ENCODE data around the gene SYNJ2. TPM values are rescaled to one million over a fixed set of nuclear protein-coding genes. Genes with fewer than 3 reads are reported as not detected.

The SYNJ2 gene
- total and polyA plus RNA-seq, 4 donors: 6.3 to 15.8 (median 9.4) TPM

DNA sequence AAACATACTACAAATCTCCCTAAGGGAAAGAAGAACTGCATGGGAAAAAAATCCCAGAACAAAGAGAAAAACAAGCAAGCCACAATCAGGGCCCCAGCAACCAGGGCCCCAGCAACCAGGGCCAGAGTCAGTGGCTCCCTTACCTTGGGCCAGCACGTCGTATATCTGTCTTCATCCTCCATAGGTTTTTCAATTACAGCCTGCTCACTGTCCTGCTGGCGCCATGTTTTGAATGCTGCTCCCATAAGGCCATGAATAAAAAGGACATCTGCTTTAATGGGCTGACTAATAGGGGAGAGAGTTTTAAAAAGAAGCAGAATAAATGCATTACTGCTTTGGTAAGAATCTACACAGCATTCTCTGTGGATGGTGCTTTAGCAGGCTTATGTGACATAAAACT lies 137.2 kb downstream of the SYNJ2 start:
- 29% methylated on average over 1 of the region's 3 CpGs for WGBS (ENCODE audit: insufficient coverage)
- H3K9me3 ChIP-seq (ENCODE audit: control insufficient read depth, insufficient read depth, low read length): no peaks in the 10 kb centered on the region
- peak; percentile 13 to 75 (median 33) for DNase-seq (ENCODE audit: low read depth in 4 of 6, low spot score in 6 of 6)
- H3K36me3 ChIP-seq (ENCODE audit: control insufficient read depth, insufficient read depth, low read length): peaks cover 8% of the 10 kb centered on the region
- H3K4me3 ChIP-seq (ENCODE audit: low read depth, low read length): no peak overlapping the region
- H3K27ac ChIP-seq (ENCODE audit: low read depth, low read length): no peak overlapping the region
- no peaks in the 10 kb centered on the region for H3K27me3 ChIP-seq (ENCODE audit: control insufficient read depth, insufficient read depth, low read length)
- H3K4me1 ChIP-seq (ENCODE audit: control insufficient read depth, insufficient read depth, low read length): peaks cover 3% of the 10 kb centered on the region

DNA sequence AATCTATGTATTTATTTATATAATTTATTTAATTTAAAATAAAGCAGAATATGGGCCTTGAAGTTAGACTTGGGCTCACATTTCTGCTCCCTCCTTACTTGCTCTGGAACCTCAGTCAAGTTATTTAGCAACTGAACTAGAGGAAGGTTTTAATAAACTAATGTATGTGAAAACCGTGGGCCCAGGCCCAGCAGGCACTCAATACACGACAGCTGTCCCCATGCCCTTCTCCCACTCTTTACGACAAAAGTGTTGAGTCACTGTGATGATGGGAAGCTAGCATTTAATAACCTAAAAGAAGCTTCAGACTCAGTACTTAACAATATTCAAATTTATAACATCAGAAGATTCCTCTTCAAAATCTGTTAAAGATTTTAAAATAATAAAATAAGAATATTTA lies 139.7 kb downstream of the SYNJ2 start:
- Histone ChIP-seq H3K4me3 (ENCODE audit: low read depth, low read length) (no peak overlapping the region), H3K27me3 (ENCODE audit: control insufficient read depth, insufficient read depth, low read length) (no peaks in the 10 kb centered on the region), H3K9me3 (ENCODE audit: control insufficient read depth, insufficient read depth, low read length) (no peaks in the 10 kb centered on the region), H3K36me3 (ENCODE audit: control insufficient read depth, insufficient read depth, low read length) (peaks cover 2% of the 10 kb centered on the region), H3K27ac (ENCODE audit: low read depth, low read length) (no peak overlapping the region), H3K4me1 (ENCODE audit: control insufficient read depth, insufficient read depth, low read length) (peaks cover 3% of the 10 kb centered on the region)
- no CpG with 5 or more reads among the region's 3 CpGs for WGBS (ENCODE audit: insufficient coverage)
- no peak for DNase-seq (ENCODE audit: low read depth in 4 of 6, low spot score in 6 of 6)

DNA sequence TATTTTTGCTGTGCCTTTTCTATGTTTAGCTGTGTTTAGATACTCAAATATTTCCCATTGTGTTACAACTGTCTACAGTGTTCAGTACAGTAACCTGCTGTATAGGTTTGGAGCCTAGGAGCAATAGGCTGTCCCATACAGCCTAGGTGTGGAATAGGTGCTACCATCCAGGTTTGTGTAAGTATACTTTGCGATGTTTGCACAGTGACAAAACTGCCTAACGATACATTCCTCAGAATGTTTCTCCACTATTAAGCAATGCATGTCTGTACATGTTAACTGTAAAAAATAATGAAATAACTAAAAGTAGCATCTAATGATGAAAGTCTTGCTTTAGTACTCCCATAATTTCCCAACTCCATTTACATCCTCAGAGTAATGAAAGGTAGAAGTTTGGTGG lies 140.4 kb downstream of the SYNJ2 start:
- H3K27ac ChIP-seq (ENCODE audit: low read depth, low read length): no peak overlapping the region
- H3K4me1 ChIP-seq (ENCODE audit: control insufficient read depth, insufficient read depth, low read length): peaks cover 3% of the 10 kb centered on the region
- H3K9me3 ChIP-seq (ENCODE audit: control insufficient read depth, insufficient read depth, low read length): no peaks in the 10 kb centered on the region
- no peak overlapping the region for H3K4me3 ChIP-seq (ENCODE audit: low read depth, low read length)
- no CpG with 5 or more reads among the region's 2 CpGs for WGBS (ENCODE audit: insufficient coverage)
- peaks cover 3% of the 10 kb centered on the region for H3K36me3 ChIP-seq (ENCODE audit: control insufficient read depth, insufficient read depth, low read length)
- no peaks in the 10 kb centered on the region for H3K27me3 ChIP-seq (ENCODE audit: control insufficient read depth, insufficient read depth, low read length)
- no peak for DNase-seq (ENCODE audit: low read depth in 4 of 6, low spot score in 6 of 6)

DNA sequence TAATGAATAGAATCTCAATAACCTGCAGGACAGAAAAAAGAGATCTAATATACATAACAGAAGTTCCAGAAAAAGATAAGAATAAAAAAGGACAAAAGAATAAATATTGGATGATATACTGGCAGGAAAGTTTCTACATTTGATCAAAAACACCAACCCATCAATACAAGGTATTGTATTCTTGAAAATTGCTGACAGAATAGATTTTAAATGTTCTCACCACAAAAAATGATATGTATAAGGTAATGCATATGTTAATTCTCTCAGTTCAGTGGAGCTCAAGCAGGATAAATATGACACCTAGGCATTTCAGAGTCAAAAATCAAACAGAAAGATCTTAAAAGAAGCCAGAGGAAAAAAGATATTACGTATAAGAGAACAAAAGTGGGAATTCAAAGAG lies 142.6 kb downstream of the SYNJ2 start:
- H3K9me3 ChIP-seq (ENCODE audit: control insufficient read depth, insufficient read depth, low read length): no peaks in the 10 kb centered on the region
- WGBS (ENCODE audit: insufficient coverage): no CpG with 5 or more reads among the region's 1 CpG
- no peaks in the 10 kb centered on the region for H3K27me3 ChIP-seq (ENCODE audit: control insufficient read depth, insufficient read depth, low read length)
- no peak for DNase-seq (ENCODE audit: low read depth in 4 of 6, low spot score in 6 of 6)
- no peaks in the 10 kb centered on the region for H3K4me1 ChIP-seq (ENCODE audit: control insufficient read depth, insufficient read depth, low read length)
- peaks cover 3% of the 10 kb centered on the region for H3K36me3 ChIP-seq (ENCODE audit: control insufficient read depth, insufficient read depth, low read length)
- no peak overlapping the region for H3K4me3 ChIP-seq (ENCODE audit: low read depth, low read length)
- H3K27ac ChIP-seq (ENCODE audit: low read depth, low read length): no peak overlapping the region

DNA sequence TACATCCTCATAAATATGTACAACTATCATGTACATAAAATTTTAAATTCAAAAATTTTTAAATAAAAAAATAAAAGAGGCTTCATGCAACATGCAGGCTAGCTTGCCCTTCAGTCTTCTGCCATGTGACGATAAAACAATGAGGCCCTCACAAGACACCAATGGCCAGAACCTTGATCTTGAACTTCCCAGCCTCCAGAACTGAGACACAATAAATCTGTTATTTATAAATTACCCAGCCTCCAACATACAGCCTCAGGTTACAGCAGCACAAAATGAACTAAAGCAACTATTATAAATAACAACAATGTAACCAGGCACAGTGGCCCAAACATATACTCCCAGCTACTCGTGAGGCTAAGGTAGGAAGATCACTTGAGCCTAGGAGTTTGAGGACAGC lies 143.6 kb downstream of the SYNJ2 start:
- Histone ChIP-seq H3K27ac (ENCODE audit: low read depth, low read length) (no peak overlapping the region), H3K9me3 (ENCODE audit: control insufficient read depth, insufficient read depth, low read length) (no peaks in the 10 kb centered on the region), H3K36me3 (ENCODE audit: control insufficient read depth, insufficient read depth, low read length) (peaks cover 3% of the 10 kb centered on the region), H3K4me3 (ENCODE audit: low read depth, low read length) (no peak overlapping the region), H3K27me3 (ENCODE audit: control insufficient read depth, insufficient read depth, low read length) (no peaks in the 10 kb centered on the region), H3K4me1 (ENCODE audit: control insufficient read depth, insufficient read depth, low read length) (no peaks in the 10 kb centered on the region)
- 75% methylated on average over 1 of the region's 2 CpGs for WGBS (ENCODE audit: insufficient coverage)
- no peak for DNase-seq (ENCODE audit: low read depth in 4 of 6, low spot score in 6 of 6)

DNA sequence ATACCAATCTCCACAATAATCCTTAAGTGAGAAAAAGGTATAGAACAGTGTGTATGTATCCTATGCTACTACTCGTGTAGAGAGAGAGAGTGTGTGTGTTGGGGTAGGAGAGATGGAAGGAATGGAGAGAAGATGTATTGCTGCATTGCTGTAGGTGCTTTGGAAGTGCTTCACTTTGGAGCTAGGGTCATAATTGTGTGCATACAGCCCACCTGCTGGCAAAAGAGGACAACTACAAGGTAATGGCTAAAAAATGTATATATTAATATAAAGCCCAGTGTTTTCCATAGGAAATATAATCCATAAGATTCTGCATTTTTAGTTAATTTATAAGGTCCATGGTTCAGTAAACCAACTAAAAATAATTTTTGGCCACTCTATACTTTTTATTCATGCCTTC lies 150.3 kb downstream of the SYNJ2 start:
- DNase-seq (ENCODE audit: low read depth in 4 of 6, low spot score in 6 of 6): peak in 2 of 6 donors; percentile 3 to 72
- WGBS (ENCODE audit: insufficient coverage): no CpG with 5 or more reads among the region's 1 CpG
- Histone ChIP-seq H3K36me3 (ENCODE audit: control insufficient read depth, insufficient read depth, low read length) (peaks cover 5% of the 10 kb centered on the region), H3K4me1 (ENCODE audit: control insufficient read depth, insufficient read depth, low read length) (no peaks in the 10 kb centered on the region), H3K4me3 (ENCODE audit: low read depth, low read length) (no peak overlapping the region), H3K9me3 (ENCODE audit: control insufficient read depth, insufficient read depth, low read length) (no peaks in the 10 kb centered on the region), H3K27ac (ENCODE audit: low read depth, low read length) (no peak overlapping the region), H3K27me3 (ENCODE audit: control insufficient read depth, insufficient read depth, low read length) (no peaks in the 10 kb centered on the region)

DNA sequence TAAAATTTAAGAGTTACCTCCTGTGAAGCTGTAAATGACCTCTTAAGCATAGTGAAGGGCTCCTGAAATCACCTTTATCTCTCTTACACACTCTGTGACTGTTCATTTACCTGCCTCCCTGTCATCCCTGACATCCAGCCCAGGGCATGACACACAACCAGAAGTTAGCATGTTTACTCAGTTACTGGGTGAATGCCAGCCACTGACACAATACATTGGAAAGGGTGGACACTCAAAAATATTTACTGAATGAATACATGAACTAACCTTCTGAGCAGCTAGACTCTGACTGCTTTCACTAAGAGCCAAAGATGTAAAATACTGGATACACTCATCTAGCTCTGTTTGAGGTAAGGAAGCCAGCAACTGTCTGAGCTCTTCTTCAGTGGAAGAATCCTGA lies 161.1 kb downstream of the SYNJ2 start:
- Histone ChIP-seq H3K27ac (ENCODE audit: low read depth, low read length) (no peak overlapping the region), H3K9me3 (ENCODE audit: control insufficient read depth, insufficient read depth, low read length) (no peaks in the 10 kb centered on the region), H3K4me1 (ENCODE audit: control insufficient read depth, insufficient read depth, low read length) (no peaks in the 10 kb centered on the region), H3K27me3 (ENCODE audit: control insufficient read depth, insufficient read depth, low read length) (no peaks in the 10 kb centered on the region), H3K36me3 (ENCODE audit: control insufficient read depth, insufficient read depth, low read length) (peaks cover 31% of the 10 kb centered on the region), H3K4me3 (ENCODE audit: low read depth, low read length) (no peak overlapping the region)
- no peak for DNase-seq (ENCODE audit: low read depth in 4 of 6, low spot score in 6 of 6)

DNA sequence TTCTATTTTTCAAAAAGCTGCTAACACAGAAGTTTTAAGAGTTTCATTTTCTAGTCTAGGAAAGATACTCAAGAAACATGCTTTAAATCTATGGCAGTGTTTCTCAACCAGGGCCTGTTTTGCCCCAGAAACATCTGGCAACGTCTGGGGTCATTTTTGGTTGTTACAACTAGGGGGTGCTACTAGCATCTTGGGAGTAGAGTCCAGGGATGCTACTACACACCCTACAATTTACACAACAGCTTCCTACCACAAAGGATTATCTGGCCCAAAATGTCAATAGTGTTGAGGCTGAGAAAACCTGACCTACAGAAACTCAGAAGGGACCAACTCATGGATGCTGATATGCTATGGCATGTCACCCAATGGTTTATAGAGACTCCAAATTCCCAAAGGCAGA lies 162.0 kb downstream of the SYNJ2 start:
- Histone ChIP-seq H3K27me3 (ENCODE audit: control insufficient read depth, insufficient read depth, low read length) (no peaks in the 10 kb centered on the region), H3K36me3 (ENCODE audit: control insufficient read depth, insufficient read depth, low read length) (peaks cover 26% of the 10 kb centered on the region), H3K4me1 (ENCODE audit: control insufficient read depth, insufficient read depth, low read length) (no peaks in the 10 kb centered on the region), H3K9me3 (ENCODE audit: control insufficient read depth, insufficient read depth, low read length) (no peaks in the 10 kb centered on the region), H3K4me3 (ENCODE audit: low read depth, low read length) (no peak overlapping the region), H3K27ac (ENCODE audit: low read depth, low read length) (no peak overlapping the region)
- no peak for DNase-seq (ENCODE audit: low read depth in 4 of 6, low spot score in 6 of 6)
- WGBS (ENCODE audit: insufficient coverage): no CpG with 5 or more reads among the region's 1 CpG

Small RNAs within 50 kb of the gene (small RNA-seq; reads per million reads assigned to genes)
- not detected for gene RNU6-786P (ENCODE audit: low replicate concordance)

Other genes starting within 250 kb of the SYNJ2 start
- 10 to 100 TPM; 27.1 to 27.6 TPM for gene SNX9, start 158.6 kb upstream of the SYNJ2 start, total RNA-seq
- 10 to 100 TPM; 19.3 to 19.6 TPM for gene SNX9, start 158.6 kb upstream of the SYNJ2 start, polyA plus RNA-seq (ENCODE audit: insufficient read length in 2 of 2)
- gene SERAC1, start 186.4 kb downstream of the SYNJ2 start, total RNA-seq: 10 to 100 TPM; 14.7 to 19.8 TPM
- gene SERAC1, start 186.4 kb downstream of the SYNJ2 start, polyA plus RNA-seq (ENCODE audit: insufficient read length in 2 of 2): 10 to 100 TPM; 15.1 to 16.3 TPM
- 10 to 100 TPM; 16.6 to 38.5 TPM for gene GTF2H5, start 186.5 kb downstream of the SYNJ2 start, total RNA-seq
- gene GTF2H5, start 186.5 kb downstream of the SYNJ2 start, polyA plus RNA-seq (ENCODE audit: insufficient read length in 2 of 2): 10 to 100 TPM; 51.1 to 56.9 TPM

Measured in spinal cord (tissue), 10 donors.